LHCN-M2 (cell line): Measurements from ENCODE around the gene PPM1H. TPM values are rescaled to one million over a fixed set of nuclear protein-coding genes. Genes with fewer than 3 reads are reported as not detected.

Source experiments
- DNase-seq: peaks from one replicate; pipeline ENCODE4 v3.0.0-alpha.2; 2012; ENCODE audit warnings: low read depth
- total RNA-seq: library from RNA; depleted of rRNA; stranded (reverse); fragments of >200 nt; gene quantifications from 2 replicates; pipeline ENCODE4 v1.2.3, GENCODE V29; 2014

PPM1H gene
- total RNA-seq, 1 experiment from 2014 or later: 1.6 TPM

DNA sequence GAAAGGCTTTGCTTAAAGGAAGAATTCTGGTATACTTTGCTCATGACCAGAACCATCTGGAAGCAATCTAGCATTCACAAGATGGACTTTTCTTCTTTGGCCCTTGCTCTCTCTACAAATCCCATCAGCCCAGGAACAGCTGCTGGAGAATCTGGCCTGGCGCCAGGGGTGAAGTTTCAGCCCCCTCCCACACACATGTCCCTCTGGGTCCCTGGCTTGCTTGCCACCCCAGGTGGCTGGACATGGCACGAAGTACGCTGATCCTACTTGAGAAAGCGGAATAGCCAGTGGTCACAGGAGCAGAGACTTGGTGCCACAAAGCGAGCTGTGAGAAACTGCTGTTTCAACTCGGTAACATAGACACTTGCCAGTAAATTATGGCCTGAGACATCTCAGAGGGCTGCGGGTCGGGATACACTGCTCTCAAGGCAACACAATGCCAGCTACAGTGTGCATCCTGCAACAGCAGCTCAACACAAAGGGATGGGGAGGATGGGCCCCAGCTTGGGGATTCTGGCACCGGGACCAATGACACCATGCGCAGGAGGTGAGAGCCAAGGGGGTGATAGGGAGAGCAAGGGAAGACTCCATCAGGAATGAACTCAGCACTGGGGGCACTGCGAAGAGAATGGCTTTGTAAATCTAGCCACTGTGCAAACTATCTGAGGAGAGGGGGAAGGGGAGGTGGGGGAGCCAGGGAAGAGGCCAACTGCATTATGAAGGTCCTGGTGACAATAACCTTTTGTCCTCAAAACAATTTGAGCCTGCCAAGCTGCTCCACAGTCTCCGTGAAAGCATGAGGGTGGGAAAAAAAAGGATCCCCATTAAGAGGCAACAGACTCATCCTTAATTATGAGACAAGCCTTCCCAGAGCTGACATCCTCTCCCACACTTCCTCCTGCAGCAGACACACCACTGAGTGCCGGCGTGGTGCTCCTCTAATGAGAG lies 219.9 kb downstream of the PPM1H start:
- no peak for DNase-seq

DNA sequence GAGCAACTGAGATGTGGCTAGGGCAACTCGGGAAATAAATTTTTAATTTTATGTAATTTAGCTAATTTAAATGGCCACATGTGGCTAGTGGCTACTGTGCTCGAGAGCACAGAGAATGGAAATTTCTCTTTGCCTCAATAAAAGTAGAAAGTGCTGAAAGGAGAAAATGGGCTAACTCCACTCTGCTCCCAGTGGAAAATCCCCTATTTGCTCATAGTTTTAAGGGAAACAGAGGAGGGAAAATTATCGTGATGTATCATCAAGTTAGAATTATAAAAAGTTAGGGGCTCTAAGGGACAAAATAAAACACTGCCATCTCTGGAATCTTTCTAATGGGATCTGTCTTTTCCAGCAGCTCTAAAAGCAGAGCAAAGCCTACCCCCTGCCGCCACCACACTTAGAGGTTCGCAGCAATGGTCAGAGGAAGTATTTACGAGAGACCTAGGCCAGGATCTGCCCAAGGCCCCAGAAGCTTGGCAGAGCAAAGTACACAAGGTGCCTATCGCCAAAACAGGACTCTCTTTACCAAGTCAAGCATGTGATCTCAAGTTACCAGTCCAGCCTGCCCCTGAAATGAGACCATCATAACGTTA lies 220.7 kb downstream of the PPM1H start:
- no peak for DNase-seq

DNA sequence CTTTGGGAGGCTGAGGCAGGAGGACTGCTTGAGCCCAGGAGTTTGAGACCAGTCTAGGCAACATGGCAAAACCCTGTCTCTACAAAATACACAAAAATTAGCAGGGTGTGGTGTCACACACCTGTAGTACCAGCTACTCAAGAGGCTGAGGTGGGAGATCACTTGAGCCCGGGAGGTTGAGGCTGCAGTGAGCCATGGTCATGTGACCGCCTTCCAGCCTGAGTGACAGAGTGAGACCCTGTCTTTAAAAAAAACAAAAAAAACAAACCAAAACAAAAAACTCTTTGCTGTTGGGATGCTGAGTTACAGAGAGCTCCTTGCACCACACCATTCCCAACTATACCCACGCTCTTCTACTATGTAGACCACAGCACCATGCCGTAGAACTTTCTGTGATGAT lies 221.2 kb downstream of the PPM1H start:
- DNase-seq: no peak

DNA sequence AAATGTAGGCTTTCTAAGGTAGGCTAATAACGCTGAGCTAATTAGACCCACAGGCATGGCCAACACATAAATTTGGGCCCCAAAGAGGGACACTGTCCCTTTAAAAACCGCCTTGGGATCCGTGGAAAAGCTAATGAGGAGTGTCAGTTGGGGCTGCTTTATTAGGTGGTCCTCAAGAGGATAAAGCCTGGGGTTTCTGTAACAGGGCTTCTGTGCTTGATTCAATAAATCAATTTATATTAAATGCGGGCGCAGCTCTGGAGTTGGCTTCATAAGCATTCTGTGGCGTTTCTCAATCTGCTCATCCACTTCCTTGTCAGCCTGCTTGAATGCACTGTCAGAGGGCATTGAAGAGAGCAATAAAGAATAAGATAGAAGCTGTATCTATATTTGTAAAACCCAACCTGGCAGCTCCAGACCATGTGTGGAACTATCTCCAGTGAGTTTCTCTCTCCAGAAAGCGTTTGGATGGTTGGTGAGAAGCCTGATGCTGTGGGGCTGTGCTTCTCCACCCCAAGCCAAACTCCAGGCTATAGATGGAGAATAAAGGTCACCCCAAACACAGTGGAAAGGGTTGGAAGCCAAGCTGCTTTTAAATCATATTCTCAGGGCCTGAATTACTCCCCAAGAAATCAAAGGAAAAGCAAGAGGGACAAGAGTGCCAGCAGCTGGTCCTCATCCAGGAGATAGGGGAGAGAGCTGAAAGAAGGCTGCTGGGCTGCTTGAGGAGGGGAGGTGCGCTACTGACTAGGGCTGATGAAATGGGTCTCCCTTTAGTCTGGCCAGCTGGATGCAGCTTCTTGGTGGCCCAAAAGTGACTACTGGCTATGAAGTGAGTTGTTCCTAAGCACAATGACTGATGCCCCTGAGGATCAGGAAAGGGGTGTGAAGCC lies 222.0 kb downstream of the PPM1H start:
- DNase-seq: no peak

DNA sequence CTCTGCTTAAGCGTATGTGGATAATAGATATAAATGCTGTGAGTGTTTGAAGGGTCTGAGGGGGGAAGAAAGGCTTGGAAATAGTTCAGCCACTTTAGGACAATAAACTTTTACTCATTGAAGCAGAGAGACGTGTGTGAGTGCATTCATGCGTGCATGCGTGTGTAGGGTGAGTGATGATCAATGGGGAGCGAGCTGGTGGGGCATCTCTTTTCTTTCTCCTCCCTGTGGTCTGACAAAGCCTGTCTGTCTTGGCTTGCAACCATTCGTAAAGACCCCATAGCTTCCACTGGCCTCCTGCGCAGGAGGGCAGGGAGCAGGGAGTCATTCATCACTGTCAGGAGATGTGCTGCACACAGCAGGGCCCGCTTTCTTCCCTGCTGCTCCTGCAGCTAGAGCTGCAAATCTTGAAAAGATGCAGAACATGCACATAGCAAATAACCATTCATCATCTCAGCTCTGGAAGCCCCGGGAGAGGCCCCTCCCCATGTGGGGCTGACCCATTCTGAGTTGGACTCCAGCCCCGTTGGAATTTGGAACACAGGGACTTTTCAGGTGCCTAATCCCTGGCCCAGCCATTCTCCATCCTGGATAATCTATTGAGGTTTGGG lies 223.2 kb downstream of the PPM1H start:
- DNase-seq: no peak

DNA sequence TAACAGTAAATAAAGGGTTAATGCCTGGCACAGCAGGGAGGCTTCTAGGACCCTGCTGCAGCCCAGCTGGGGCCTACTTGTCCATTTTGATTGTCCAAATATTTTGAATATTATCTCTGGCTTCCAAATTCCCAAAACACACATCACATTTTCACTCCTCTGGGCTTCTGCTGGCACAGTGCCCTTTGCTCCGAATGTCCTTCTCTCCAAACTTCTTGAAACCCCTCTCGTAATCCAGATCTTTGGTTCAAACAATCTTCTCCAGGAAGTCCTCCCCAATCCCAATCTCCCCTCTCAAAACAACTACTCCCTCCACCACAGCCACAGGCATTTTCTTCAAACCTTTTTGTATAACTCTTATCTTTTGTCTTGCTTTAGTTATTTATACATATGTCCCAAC lies 225.6 kb downstream of the PPM1H start:
- DNase-seq: no peak

DNA sequence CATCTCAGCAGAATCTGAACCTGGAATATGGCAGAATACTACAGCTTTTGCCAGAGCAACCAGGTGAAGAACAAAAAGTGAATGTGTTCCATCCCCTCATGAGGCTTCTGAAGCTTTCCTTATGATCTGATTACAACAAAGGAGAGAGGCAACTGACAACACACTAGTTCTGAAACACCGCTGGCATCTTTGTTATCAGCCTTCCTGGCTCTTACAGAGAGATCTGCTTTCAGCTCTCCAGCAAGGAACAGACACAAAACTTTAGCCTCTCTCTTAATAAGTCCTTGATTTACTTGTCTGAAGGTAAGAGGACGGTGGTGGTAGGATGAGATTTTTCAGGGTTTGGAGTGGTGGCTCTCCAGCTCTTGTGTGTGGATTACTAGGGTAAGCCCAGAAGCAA lies 227.0 kb downstream of the PPM1H start:
- DNase-seq: no peak

DNA sequence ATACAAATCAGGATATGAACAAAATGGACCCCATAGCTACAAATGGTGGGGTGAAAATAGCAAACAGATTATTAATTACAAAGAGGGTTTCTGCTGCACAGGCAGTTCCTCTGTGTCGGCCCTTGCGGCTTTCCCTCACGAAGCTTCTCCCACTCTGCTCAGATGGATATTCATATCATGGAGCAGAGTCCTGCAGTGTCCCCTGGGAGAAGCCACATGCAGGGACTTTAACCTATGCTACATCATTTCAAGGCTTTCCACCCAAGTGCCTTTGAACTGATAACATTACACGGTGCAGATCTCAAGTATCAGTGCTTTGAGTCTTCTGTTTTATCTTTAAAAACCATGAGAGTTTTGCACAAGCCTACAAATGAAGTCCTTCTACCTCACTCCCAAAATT lies 229.1 kb downstream of the PPM1H start:
- DNase-seq: no peak

DNA sequence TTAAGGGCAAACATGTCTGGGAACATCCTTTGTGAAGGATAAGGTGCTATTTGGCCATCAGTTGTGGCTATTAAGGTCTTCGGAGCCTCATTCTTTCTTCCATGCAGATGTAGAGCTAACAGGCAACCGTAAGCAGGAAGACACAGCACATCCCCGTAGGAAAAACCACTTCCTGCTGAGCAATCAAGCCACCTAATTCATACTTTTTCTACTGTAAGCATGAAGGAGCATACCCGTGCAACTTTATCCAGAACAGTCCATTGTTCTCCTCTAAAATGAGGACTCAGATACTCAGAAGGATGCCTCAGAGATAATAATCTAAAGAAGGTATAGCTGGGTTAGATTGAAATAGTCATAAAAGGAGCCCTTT lies 232.0 kb downstream of the PPM1H start:
- DNase-seq: peak; percentile 73

DNA sequence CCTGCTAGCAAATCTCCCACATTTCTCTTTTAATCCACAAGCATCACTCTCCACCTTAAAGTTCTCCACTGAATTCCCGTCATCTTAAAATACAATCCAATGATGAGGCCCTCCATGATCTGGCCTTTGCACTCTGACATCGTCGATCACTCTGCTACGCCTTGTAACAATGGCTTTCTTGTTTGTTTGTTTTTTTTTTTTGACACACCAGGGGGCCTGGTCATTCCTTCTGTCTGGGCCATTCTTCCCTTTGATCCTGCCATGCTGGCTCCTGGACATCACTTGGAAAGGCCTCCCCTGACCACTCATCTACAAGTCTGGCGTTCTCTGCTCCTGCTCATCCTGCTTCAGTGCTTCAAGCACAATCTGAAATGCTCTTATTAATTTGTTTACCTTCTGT lies 233.5 kb downstream of the PPM1H start:
- DNase-seq: no peak

DNA sequence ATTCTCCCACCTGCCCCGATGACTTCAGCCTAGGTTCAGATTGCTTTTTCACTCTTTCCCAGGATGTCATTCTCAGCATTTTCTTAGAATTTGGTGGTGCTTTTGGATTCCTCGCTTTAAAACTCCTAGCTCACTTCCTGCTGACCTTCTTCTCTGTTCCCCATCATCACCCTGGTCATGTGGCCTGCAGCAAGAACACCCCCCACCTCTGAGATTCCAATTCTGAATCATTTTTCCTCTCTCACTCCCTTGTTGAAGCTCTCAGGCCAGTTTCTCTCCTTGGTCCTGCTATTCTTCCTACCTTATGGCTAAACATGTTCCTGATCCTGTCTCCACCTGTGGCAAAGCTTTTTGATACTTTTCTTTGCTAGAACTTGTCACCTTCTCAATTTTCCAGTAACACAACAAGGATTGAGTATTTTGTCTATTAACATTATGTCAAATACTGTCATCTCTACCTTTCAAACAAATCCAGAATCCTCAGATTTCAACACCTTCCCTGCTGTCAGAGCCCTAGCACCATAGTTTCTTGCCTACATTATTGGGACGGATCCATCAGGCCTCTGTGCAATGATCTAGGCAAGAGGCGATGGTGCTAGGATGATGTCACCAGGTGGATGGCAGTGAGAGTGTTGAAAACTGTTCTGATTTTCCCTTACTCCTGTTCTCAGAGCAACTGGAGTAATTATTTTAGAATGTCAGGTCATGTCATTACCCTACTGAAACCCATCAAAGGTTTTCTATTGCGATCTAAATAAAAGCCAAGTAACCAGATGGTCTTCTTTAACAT lies 234.7 kb downstream of the PPM1H start:
- DNase-seq: no peak

DNA sequence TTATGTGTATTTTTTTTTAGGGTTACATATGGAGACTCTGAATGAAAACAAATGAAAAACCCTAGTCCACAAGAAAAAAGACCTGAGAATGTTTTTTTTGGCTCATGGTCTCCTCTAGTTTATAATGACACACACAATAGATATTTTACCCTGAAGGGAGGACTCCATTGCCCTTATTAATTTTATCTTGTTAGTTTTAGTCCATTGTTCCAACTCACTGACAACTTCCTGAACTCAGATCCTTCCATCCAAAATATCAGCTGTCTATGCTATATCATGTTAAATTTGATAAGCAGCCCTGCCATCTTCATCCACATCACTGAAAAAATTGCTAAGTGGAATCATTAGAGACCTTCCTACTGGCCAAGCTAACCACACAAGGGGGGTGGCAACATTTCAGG lies 236.2 kb downstream of the PPM1H start:
- DNase-seq: peak; percentile 79

DNA sequence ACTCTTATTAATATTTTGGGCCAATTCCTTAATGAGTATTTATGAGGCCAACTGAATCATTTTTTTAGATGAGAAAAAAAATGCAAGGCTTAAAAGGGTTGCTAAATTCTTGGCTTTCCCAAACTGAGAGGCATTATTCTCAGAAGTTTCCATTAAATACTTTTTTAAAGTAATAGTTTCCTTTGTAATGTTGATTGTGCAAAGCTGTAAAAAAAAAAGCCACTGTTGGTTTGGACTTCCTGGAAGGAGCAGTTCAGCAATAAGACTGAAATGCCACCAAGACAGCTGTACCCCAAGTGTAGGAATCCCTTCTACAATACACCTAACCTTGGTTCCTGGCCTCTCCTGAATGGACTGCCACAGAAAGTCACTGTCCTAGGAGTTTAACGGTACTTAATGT lies 237.1 kb downstream of the PPM1H start:
- peak; percentile 24 for DNase-seq

DNA sequence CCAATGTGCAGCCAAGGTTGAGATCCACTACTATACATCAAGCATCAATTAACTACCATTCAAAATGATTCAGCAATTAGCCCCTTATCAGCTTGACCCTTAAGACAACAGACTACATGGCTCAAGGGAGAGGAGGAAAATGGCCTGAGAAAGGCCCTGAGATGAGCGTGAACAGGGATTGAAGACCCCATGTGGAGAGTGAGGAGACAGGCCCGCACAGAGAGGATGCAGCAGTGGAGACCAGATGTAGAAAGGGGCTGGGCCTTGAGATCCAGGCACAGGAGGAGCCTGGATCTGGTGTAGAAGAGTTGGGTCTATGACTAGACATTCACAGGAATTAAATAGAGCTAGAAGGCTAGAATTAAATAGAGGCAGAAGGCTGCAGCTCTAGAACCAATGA lies 239.3 kb downstream of the PPM1H start:
- DNase-seq: no peak

DNA sequence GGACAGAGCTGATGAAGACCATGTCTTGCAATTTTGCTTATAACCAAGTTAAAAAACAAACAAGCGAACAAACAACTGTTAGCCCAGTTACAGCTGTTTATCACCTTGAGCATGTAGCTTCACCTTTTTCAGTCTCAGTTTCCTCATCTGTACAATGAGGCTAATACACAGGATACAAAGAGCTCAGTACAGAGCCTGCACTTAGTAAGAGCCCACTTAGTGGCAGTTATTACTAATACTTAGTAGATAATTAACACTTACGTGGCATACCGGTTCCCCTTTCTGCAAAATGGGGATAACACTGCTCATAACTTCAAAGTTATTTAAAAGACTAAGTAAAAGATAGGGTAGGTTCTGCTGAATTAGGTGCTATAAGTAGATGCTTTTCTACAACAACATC lies 240.3 kb downstream of the PPM1H start:
- DNase-seq: no peak

DNA sequence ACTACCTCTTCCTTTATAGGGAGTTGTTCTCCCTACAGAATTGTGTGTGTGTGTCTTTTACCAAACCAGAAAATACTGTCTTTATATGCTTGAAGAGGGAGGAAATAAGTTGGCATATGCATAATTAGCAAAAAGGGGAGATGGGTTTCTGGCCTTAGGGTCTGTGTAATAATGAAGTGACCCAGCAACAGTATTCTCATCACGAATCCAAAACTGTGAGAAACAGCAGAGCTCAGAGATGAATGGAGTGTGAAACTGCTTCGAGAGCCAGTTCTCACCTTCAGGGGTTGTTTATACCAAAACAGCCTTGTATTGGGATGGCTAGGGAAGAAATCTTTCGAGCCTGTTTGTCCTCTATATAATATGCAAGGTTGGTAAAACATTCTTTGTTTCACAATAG lies 240.8 kb downstream of the PPM1H start:
- no peak for DNase-seq

DNA sequence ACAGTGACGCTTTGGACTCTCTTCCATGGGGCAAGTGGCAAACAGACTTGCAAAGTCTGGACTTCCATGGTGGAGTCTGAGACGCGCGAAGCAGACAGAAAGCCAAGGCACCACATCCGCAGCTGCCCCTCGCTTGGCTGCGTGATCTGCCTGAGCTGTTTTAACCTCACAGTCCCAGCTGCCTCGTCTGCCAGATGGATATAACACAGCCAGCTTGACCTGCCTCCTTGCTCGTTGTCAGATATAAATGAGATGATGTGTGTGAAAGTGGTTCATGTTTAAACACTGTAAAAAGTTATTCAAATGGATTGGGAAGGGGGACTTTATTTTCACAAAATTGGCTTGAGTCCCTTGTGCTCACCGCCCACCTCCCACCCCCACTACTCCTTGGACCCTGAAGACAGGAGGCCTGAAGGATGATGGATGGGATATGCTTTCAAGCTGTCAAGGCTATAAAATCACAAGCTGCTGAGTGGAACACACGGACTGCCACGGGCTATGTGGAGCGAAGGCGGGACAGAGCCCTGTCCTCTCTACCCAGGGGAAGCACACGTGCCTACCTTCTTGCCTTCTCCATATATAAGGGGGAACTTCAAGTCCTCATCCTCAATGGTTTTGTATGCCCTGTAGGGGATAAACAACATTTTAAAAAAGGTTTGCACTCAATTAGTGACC lies 241.4 kb downstream of the PPM1H start:
- DNase-seq: peak; percentile 46

DNA sequence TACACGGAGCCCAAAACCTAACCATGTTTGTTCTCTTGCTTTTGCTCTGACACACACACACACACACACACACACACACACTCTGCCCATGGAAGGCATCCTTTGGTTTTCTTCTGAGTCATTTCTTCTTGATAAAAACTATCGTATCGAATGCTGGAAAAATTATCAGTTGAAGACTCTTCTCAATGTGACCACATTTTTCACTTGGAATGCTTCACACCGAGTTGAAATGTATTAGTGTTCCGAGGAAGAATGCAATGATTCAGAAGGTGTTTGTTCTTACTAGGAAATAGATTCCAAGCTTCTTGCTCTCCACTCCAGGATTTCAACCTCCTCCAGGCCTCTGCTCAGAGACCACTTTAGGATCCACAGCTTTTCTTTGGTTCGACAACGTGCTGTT lies 242.1 kb downstream of the PPM1H start:
- peak; percentile 77 for DNase-seq

DNA sequence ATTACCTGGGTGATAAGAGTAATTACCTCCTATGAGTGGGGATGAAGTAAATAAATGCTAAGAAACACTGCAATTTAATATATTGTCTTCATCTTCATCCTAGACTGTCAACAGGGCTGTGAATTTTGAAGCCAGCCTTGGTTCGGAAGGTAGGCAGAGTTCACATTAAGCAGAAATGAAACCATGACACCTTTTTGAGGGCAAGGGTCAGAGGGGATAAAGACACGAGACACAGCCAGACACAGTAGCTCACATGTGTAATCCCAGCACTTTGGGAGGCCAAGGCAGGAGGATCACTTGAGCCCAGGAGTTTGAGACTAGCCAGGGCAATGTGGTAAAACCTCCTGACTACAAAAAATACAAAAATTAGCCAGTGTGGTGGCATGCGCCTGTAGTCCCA lies 243.6 kb downstream of the PPM1H start:
- no peak for DNase-seq
